NCI-H510A treated with DMSO at 0.1 percent for 48 hours (cell line): ENCODE results near the gene SSB.
"Not testable (repeated sequence)": the region's sequence is repeated elsewhere in the genome, so short reads cannot be mapped to it uniquely, and the experiment has no call there.

Source experiments
- DNase-seq: peaks from one replicate; lab custom pipeline; 2025; lab: John Stamatoyannopoulos, UW

SSB gene

GRCh38 chr2:169798718-169799592 is at the start of gene SSB:
TSS of gene SSB (plus strand) at chr2:169798871. CDS start at chr2:169800961, 2,090 bp downstream.
- peak; percentile 96 for DNase-seq

- no peak for DNase-seq
Measured at GRCh38 chr2:169752752-169753151, 45.9 kb upstream of the SSB start.

GRCh38 chr2:169755083-169755870 is 43.4 kb upstream of the SSB start:
- no peak for DNase-seq

GRCh38 chr2:169756342-169756741 is 42.3 kb upstream of the SSB start:
- DNase-seq, result no peak

GRCh38 chr2:169757356-169757755 is 41.3 kb upstream of the SSB start:
- DNase-seq, result no peak

DNA sequence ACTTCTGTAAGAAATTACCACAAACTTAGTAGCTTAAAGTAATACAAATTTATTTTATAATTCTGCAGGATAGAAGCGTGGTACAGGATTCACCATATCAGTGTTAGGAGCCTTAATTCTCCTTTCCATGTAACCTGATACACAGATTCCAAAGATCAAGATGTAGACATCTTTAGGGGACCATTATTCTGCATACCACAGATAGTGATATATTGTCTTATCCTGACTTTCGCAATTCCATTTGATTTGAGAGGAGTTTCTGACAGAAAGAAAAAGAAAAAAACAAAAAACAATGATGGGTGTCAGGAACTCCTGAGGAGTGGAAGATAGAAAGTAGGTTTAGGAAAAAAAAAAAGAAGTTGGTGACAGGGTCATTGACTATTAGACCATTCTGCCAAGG is 40.9 kb upstream of the SSB start:
- no peak for DNase-seq

GRCh38 chr2:169759987-169760386 is 38.7 kb upstream of the SSB start:
- DNase-seq, result no peak

DNA sequence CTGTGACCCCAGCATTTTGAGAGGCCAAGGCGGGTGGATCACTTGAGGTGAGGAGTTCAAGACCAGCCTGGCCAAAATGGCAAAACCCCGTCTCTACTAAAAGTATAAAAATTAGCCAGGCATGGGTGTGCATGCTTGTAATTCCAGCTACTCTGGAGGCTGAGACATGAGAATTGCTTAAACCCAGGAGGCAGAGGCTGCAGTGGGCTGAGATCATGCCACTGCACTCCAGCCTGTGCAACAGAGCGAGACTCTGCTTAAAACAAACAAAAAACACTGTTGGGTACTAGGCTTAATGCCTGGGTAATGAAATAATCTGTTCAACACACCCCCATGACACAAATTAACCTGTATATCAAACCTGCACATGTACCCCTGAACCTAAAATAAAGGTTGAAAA is 37.9 kb upstream of the SSB start:
- DNase-seq, result not testable (repeated sequence)

- no peak for DNase-seq
Measured at GRCh38 chr2:169761251-169761969, 37.3 kb upstream of the SSB start.

GRCh38 chr2:169761970-169762292 is 36.7 kb upstream of the SSB start:
- DNase-seq, result no peak

- DNase-seq, result no peak
Measured at GRCh38 chr2:169765523-169765922, 33.1 kb upstream of the SSB start.

- peak; percentile 52 for DNase-seq
Measured at GRCh38 chr2:169767243-169767888, 31.3 kb upstream of the SSB start.

- DNase-seq, result no peak
Measured at GRCh38 chr2:169768262-169768995, 30.2 kb upstream of the SSB start.

- no peak for DNase-seq
Measured at GRCh38 chr2:169771021-169771420, 27.6 kb upstream of the SSB start.

DNA sequence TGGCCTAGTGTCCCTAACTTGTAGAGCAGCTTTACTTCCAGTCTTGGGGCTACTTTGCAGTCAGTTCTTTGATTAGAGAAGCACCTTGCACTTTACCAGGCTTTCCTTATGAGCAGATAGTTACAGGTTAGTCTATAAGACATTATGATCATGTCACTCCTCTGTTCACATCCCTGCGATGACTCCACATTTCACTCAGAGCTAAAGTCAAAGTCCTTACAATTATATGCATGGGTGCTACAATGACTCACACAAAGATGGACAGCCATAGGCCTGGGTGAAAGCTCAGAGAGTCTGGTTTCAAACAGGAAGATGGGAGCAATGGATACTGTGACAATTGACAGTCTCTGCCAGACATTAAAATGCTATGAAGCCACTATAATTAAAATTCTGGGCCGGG is 27.1 kb upstream of the SSB start:
- no peak for DNase-seq

DNA sequence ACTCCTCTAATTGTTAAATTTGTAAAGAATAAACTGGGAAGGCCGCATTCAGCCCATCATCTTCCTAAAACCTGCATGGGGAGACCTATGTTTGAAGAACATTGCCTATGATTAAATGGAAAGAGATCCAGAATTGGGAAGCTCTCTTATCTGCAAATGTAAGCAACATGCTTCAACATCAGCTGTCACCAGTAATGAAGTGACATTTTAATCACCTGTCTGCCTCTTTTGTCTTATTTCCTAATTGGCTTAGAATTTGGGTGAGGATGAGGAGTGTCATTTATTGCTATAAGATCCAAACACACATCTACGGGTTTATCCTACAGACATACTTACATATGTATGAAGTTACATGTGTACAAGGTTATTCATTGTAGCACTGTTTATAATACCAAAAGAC is 26.0 kb upstream of the SSB start:
- DNase-seq, result no peak

- no peak for DNase-seq
Measured at GRCh38 chr2:169775354-169775753, 23.3 kb upstream of the SSB start.

DNA sequence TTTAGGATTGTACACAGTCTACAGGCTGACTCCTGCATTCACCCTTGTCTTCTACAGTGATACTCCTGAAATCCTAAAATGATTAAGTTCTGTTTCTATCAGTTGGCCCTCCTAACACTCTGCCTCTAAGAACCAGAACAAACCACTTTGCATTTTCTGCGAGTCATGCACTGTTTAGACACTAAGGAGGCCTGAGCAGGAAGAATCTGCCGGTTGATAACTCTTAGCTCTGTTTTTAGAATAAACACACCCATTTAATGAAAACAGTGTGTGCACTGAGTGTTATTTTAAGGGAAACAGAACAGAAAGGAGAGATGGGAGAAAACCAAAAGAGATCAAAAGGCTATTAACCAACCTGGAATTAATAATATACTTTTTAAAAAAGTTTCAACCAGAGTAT is 22.9 kb upstream of the SSB start:
- DNase-seq, result no peak

DNA sequence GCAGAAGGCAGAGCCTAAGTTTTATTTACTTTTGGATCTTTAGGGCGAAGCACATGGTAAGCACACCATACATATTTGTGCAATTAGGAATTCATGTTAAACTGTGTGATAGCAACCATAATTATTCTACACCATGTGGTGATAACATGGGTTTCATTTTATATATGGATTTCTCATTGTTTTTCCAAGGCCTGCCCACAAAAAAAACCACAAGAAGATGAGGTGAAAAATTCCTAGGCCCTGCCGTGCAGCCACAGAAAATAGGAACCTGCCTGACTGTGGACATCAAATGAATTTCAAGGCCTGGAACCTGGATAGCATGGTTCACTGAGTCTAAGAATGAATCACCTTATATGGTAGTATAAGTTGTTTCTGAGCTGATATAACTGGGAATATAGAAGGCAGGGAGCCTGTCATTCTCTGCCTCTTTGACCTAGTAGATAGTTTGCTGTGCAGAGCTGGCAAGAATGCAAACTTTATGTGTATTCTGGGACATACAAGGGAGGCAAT is 22.4 kb upstream of the SSB start:
- DNase-seq, result no peak

- DNase-seq, result no peak
Measured at GRCh38 chr2:169778446-169778845, 20.2 kb upstream of the SSB start.
